Skeletal muscle tissue (tissue), 4 donors: ENCODE results near the gene NELFA. TPM values are rescaled to one million over a fixed set of nuclear protein-coding genes. Genes with fewer than 3 reads are reported as not detected.

Experiments
- H3K27ac ChIP-seq: one replicate; pipeline ENCODE4 v1.7.0; 2013; ENCODE audit warnings: mild to moderate bottlenecking, low read depth, low read length, inconsistent platforms
- H3K27me3 ChIP-seq, 3 donors: one replicate each; pipeline ENCODE4 v1.7.0; 2013; ENCODE audit warnings: low read length in 3 of 3; ENCODE audit not compliant: control insufficient read depth in 3 of 3, insufficient read depth in 3 of 3
- H3K36me3 ChIP-seq, 3 donors: one replicate each; pipeline ENCODE4 v1.7.0; 2013; ENCODE audit warnings: low read length in 3 of 3; ENCODE audit not compliant: control insufficient read depth in 3 of 3, insufficient read depth in 3 of 3
- H3K4me1 ChIP-seq, 3 donors: one replicate each; pipeline ENCODE4 v1.7.0; 2013; ENCODE audit warnings: low read length in 3 of 3, mild to moderate bottlenecking in 3 of 3; ENCODE audit not compliant: control insufficient read depth in 3 of 3, insufficient read depth in 3 of 3
- H3K4me3 ChIP-seq, 3 donors: one replicate each; pipeline ENCODE4 v1.7.0; 2013; ENCODE audit warnings: low read length in 3 of 3
- H3K9ac ChIP-seq, 3 donors: one replicate each; pipeline ENCODE4 v1.7.0; 2013; ENCODE audit warnings: low read length in 3 of 3, mild to moderate bottlenecking in 3 of 3, moderate library complexity in 2 of 3, low read depth in 1 of 3
- H3K9me3 ChIP-seq, 3 donors: one replicate each; pipeline ENCODE4 v1.7.0; 2013; ENCODE audit warnings: low read length in 3 of 3; ENCODE audit not compliant: control insufficient read depth in 3 of 3
- total RNA-seq: library from RNA; depleted of rRNA; stranded (reverse); fragments of >200 nt; gene quantifications from one replicate; pipeline ENCODE4 v1.2.3, GENCODE V29; 2014
- donor health status: Osteomylitis.

Gene NELFA
- total RNA-seq, 1 donor from 2014 or later = 15.1 TPM

DNA sequence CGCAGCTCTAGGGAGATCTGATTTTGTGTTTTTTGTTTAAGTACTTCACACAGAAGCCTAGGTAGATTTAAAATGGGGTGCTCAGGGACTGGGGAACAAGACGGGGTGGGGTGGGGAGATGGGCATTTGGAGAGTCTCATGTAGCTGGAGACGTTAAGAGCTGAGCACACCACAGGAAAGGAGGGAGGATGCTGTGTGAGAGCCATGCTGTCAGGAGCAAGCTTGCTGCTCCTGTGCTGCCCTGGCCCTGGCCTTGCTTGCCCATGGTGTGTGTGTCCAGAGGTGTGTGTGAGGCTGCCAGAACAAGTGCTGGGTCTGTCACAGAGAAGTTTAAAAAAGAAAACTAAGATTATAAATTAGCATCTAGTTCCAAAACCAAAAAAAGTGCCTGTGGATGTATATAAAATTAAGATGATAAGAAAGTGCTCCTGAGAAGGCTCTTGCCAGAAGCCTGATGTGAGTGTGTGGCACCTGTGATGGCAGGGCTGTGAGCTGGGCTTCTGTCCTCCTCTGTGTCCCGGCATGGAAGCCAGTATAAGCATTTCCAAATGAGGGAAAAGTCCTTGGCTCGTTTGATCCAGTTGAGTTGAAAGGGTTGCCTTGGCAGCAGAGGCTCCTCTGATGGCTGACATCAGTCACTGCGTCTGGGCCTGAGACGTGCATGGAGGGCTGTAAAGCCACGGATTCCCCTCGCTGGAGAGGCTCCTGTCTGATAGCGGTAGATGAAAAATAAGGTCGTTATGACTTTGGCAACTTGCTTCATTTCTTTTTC, 63.5 kb downstream of the NELFA start:
- H3K27ac ChIP-seq = no peak overlapping the region
- H3K9me3 ChIP-seq = no peaks in the 10 kb centered on the region
- peaks cover 2 to 10% (median 8%) of the 10 kb centered on the region in 3 donors for H3K36me3 ChIP-seq
- H3K27me3 ChIP-seq = no peaks in the 10 kb centered on the region
- H3K4me3 ChIP-seq = no peak overlapping the region
- no peak overlapping the region for H3K9ac ChIP-seq
- H3K4me1 ChIP-seq = peaks cover 0 to 5% (median 1%) of the 10 kb centered on the region in 3 donors

- H3K9ac ChIP-seq = no peak overlapping the region
- H3K36me3 ChIP-seq = peaks cover 2 to 15% (median 14%) of the 10 kb centered on the region in 3 donors
- H3K27me3 ChIP-seq = no peaks in the 10 kb centered on the region
- peaks cover 3 to 12% (median 9%) of the 10 kb centered on the region in 3 donors for H3K4me1 ChIP-seq
- no peak overlapping the region for H3K4me3 ChIP-seq
- H3K27ac ChIP-seq = no peak overlapping the region
- no peaks in the 10 kb centered on the region for H3K9me3 ChIP-seq
Observed at GRCh38 chr4:1943928-1944327, 64.8 kb downstream of the NELFA start.

- H3K36me3 ChIP-seq = peaks cover 0 to 22% (median 18%) of the 10 kb centered on the region in 3 donors
- no peak overlapping the region for H3K9ac ChIP-seq
- H3K9me3 ChIP-seq = no peaks in the 10 kb centered on the region
- H3K4me3 ChIP-seq = no peak overlapping the region
- H3K27ac ChIP-seq = no peak overlapping the region
- H3K4me1 ChIP-seq = peaks cover 3 to 12% (median 9%) of the 10 kb centered on the region in 3 donors
- no peaks in the 10 kb centered on the region for H3K27me3 ChIP-seq
Observed at GRCh38 chr4:1940566-1940965, 68.2 kb downstream of the NELFA start.

DNA sequence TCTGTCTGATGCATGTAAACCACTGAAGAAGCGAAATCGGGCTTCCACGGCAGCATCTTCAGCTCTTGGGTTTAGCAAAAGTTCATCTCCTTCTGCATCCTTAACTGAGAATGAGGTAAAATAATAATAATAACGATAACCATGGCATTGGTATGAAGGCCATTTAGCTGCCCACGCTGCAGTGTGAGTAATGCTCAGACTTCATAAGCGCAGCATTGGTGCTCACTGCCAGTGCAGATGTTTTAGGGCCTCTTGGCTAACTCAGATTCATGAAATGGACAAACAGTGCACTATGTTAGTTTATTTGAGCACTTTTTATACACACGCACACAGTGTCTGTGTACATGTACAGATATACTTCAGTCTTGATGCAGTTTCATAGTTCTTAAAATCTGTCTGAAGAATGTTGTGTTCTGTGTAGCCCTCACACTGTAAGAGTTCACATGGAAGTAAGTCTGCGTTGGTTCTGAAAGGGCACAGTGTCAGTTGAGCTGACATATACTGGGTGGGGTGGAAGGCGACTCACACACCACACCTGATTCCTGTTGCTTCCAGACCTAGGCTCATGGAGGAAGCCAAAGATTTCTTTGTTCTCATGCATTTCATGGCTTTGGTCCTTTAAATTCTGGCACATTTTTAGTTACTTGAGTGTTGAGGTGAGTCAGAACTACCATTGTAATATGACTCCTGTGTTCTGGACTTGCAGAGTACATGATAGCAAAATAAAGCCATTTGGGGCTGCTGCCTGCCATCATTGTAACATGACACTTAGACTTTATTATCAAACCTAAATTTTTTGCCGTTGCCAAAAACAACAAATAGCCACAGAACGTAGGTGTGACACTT, 68.9 kb downstream of the NELFA start:
- H3K9me3 ChIP-seq = no peaks in the 10 kb centered on the region
- H3K27ac ChIP-seq = no peak overlapping the region
- H3K9ac ChIP-seq = no peak overlapping the region
- H3K4me1 ChIP-seq = peaks cover 3 to 12% (median 9%) of the 10 kb centered on the region in 3 donors
- H3K36me3 ChIP-seq = peaks cover 2 to 25% (median 21%) of the 10 kb centered on the region in 3 donors
- H3K4me3 ChIP-seq = no peak overlapping the region
- H3K27me3 ChIP-seq = no peaks in the 10 kb centered on the region

- no peak overlapping the region for H3K4me3 ChIP-seq
- no peak overlapping the region for H3K9ac ChIP-seq
- peaks cover 2 to 25% (median 19%) of the 10 kb centered on the region in 3 donors for H3K36me3 ChIP-seq
- H3K27me3 ChIP-seq = no peaks in the 10 kb centered on the region
- peaks cover 3 to 12% (median 9%) of the 10 kb centered on the region in 3 donors for H3K4me1 ChIP-seq
- H3K9me3 ChIP-seq = no peaks in the 10 kb centered on the region
- no peak overlapping the region for H3K27ac ChIP-seq
Observed at GRCh38 chr4:1938027-1938426, 70.7 kb downstream of the NELFA start.

DNA sequence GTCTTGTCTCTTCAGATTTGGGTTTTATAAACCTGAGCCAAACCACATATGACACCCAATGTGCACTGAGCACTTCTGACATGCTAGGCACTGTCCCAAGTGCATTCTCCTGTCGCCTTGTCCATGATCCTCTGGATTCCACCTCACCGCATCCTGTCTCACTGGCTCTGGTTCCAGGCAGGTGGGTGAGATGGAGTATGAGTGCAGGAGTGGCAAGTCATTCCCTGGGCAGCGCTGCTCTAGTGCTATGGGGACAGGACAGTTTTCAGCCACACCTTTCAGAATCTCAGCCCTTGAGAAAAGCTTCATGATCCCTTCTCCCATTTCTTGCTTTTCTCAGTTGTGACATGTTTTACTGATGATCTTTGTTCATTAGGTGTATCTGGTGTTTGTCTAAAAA, 71.2 kb downstream of the NELFA start:
- Histone ChIP-seq H3K27me3 (no peaks in the 10 kb centered on the region), H3K9me3 (no peaks in the 10 kb centered on the region), H3K27ac (no peak overlapping the region), H3K9ac (no peak overlapping the region), H3K36me3 (peaks cover 6 to 24% (median 20%) of the 10 kb centered on the region in 3 donors), H3K4me3 (no peak overlapping the region), H3K4me1 (peaks cover 3 to 12% (median 9%) of the 10 kb centered on the region in 3 donors)

GRCh38 chr4:1933700-1934099, 75.1 kb downstream of the NELFA start:
- Histone ChIP-seq H3K4me1 (no peaks in the 10 kb centered on the region), H3K27ac (no peak overlapping the region), H3K4me3 (no peak overlapping the region), H3K27me3 (no peaks in the 10 kb centered on the region), H3K9me3 (no peaks in the 10 kb centered on the region), H3K9ac (no peak overlapping the region), H3K36me3 (peaks cover 13 to 19% (median 18%) of the 10 kb centered on the region in 3 donors)

DNA sequence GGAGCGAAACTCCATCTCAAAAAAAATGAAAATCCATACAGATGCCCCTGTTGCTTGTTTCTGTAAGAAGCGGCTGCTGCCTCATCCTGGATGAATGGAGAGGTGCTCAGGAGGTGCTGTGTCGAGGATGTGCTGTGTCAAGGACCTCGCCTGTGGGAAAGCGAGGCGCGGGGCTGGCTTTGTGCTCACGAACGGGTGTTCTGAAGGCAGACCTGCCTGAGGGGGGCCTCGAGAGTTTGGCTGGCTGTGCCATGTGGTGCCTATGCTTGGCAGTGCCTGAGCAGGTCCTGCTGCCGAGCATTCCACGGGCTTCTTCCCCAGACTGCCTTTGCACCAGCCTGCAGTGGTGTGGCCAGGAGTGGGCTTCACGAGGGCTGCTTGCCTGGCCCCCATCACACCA, 76.0 kb downstream of the NELFA start:
- H3K27ac ChIP-seq = no peak overlapping the region
- H3K9ac ChIP-seq = no peak overlapping the region
- H3K36me3 ChIP-seq = peaks cover 13 to 20% (median 18%) of the 10 kb centered on the region in 3 donors
- H3K27me3 ChIP-seq = no peaks in the 10 kb centered on the region
- no peaks in the 10 kb centered on the region for H3K4me1 ChIP-seq
- no peak overlapping the region for H3K4me3 ChIP-seq
- H3K9me3 ChIP-seq = no peaks in the 10 kb centered on the region
